Heart right ventricle (tissue), 16 donors: Measurements from ENCODE around the gene ZBTB39. TPM values are rescaled to one million over a fixed set of nuclear protein-coding genes. Genes with fewer than 3 reads are reported as not detected.

Source experiments
- ATAC-seq, 8 donors: fragments of 200-7000 bp; cut with Tn5 transposase; one replicate each; pipeline ENCODE4 v1.9.1; 2020; ENCODE audit warnings: mild to moderate bottlenecking in 8 of 8, moderate library complexity in 8 of 8, moderate number of reproducible peaks in 1 of 8
- DNase-seq, 2 donors: peaks; one replicate each; pipeline ENCODE4 v3.0.0-alpha.2; 2020
- H3K27ac ChIP-seq, 10 donors: fragments of 200-600 bp; sonication (generic) in 2 of 10; one replicate each; pipeline versions ENCODE4 v1.5.0 to v1.8.0; 2020 to 2022; ENCODE audit warnings: mild to moderate bottlenecking in 3 of 10
- H3K27me3 ChIP-seq, 7 donors: fragments of 200-600 bp; one replicate each; pipeline ENCODE4 v1.8.0; 2021 to 2022; ENCODE audit warnings: mild to moderate bottlenecking in 2 of 7
- H3K36me3 ChIP-seq, 9 donors: fragments of 200-600 bp; sonication (generic) in 1 of 9; one replicate each; pipeline versions ENCODE4 v1.5.0 to v1.8.0; 2020 to 2022; ENCODE audit warnings: mild to moderate bottlenecking in 2 of 9
- H3K4me1 ChIP-seq, 9 donors: fragments of 200-600 bp; sonication (generic) in 1 of 9; one replicate each; pipeline versions ENCODE4 v1.5.0 to v1.8.0; 2020 to 2022; ENCODE audit warnings: mild to moderate bottlenecking in 4 of 9
- H3K4me3 ChIP-seq, 10 donors: fragments of 200-600 bp; sonication (generic) in 2 of 10; one replicate each; pipeline versions ENCODE4 v1.5.0 to v1.8.0; 2020 to 2022; ENCODE audit warnings: mild to moderate bottlenecking in 7 of 10, moderate library complexity in 2 of 10
- H3K9me3 ChIP-seq, 11 donors: fragments of 200-600 bp in 10 of 11; sonication (generic) in 2 of 11; one replicate each; pipeline versions ENCODE4 v1.5.0 to v1.8.0; 2013 to 2022; ENCODE audit warnings: mild to moderate bottlenecking in 2 of 11, control low read depth in 1 of 11, moderate library complexity in 1 of 11
- CTCF ChIP-seq, 9 donors: fragments of 200-600 bp; sonication (generic) in 2 of 9; IDR thresholded peaks; one replicate each; pipeline versions ENCODE4 v1.5.0 to v1.8.0; 2021 to 2022; ENCODE audit warnings: antibody characterized with exemption in 9 of 9, mild to moderate bottlenecking in 5 of 9, moderate library complexity in 1 of 9
- WGBS, 2 donors: extraction: QIAGEN DNeasy Blood & Tissue Kit; methylation state at CpG; one replicate each; pipeline ENCODE4 v1.1.7; 2013; ENCODE audit warnings: inconsistent platforms in 1 of 2; 5-methylcytosine and 5-hydroxymethylcytosine counted together
- intact Hi-C, 10 donors: fragments of 100-400 bp; cut with DNase I; formaldehyde crosslinking; loops; one replicate each; pipeline versions ENCODE4 v1.11.1 to v1.14.2; 2022
- polyA plus RNA-seq, 2 donors: library from polyadenylated mRNA; stranded (reverse); fragments of 200-250 nt; gene quantifications; one replicate each; pipeline ENCODE4 v1.2.3, GENCODE V29; 2013
- total RNA-seq, 10 donors: library from RNA; stranded (reverse); fragmentation: NEBNext Ultra II Directional in 3 of 10; extraction: Animal tissue kit (Norgen Biotek cat#: 25700) in 3 of 10; gene quantifications; one replicate each; pipeline versions ENCODE4 v1.2.1 to v1.2.4, GENCODE V29; 2021 to 2023
- donor health status: Arrhythmogenic right ventricular cardiomyopathy.
- donor health status: ischemic (EF 13 %, LVEDD 7.1; RV severe dilation, severe dysfunction).
- donor health status: healthy with polysubstance abuse.
- donor health status: DM: no; HTN: yes; CAD: no.
- donor health status: DM: no; HTN: no; CAD: no.
- donor health status: ischemic (EF 25% LVEDD 6.9; RV normal size, moderate dysfunction).
- donor health status: ischemic (EF 25% LVEDD 5.7; RV mildly dilated, moderate dysfunction).
- donor health status: healthy.
- donor health status: DM: yes; HTN: yes; CAD: no.
- donor health status: Ischemic cardiomyopathy.
- donor health status: ischemic (EF 35%, LVEDD 5.7; RV mildly dilated, moderate dysfunction).
- donor health status: nonischemic (EF 11% LVEDD 7.7; RV severe dilation, severe dysfunction).
- donor health status: DM: yes; HTN: yes; CAD: no.
- donor health status: PGD.
- donor health status: ischemic (EF 29% LVEDD 5.4; RV normal size, mild dysfunction).
- donor health status: nonischemic (EF 23%, LVEDD 6.1; RV moderate dilation, normal function).

The ZBTB39 gene
- total and polyA plus RNA-seq, 12 donors, result 1.2 to 4.3 (median 3.4) TPM

GRCh38 chr12:56990648-56991318 lies 15.6 kb downstream of the ZBTB39 start:
- 48 to 51% methylated on average over 7 of the region's 7 CpGs for WGBS, 2 donors
- H3K36me3 ChIP-seq, result peaks cover 0 to 8% (median 0%) of the 10 kb centered on the region in 9 donors
- no peak overlapping the region for H3K4me3 ChIP-seq
- ATAC-seq (peak in 2 of 8 donors; percentile 10), DNase-seq (no peak)
- peaks cover 2 to 46% (median 36%) of the 10 kb centered on the region in 9 donors for H3K4me1 ChIP-seq
- no peaks in the 10 kb centered on the region for H3K27me3 ChIP-seq
- H3K9me3 ChIP-seq, result no peaks in the 10 kb centered on the region
- intact Hi-C loops, result loop anchor here in 1 of 10 donors (5.0 kb wide), 1 partner anchor 153 kb away; no protein-coding TSS in a partner anchor
- no peak for TF ChIP-seq CTCF (IDR thresholded peaks at IDR 0.05)
- peak overlapping the region in 6 of 10 donors; percentile 17 to 72 (median 46) for H3K27ac ChIP-seq

- H3K27me3 ChIP-seq, result no peaks in the 10 kb centered on the region
- H3K9me3 ChIP-seq, result no peaks in the 10 kb centered on the region
- DNase-seq (no peak), ATAC-seq (no peak)
- intact Hi-C loops, result loop anchor here in 8 of 10 donors (2.0 to 10.0 kb wide), 6 partner anchors 148 to 233 kb away; partner anchors contain the start of gene HSD17B6 (in 4 of the 8)
- H3K36me3 ChIP-seq, result peaks cover 0 to under 1% (median 0%) of the 10 kb centered on the region in 9 donors
- peaks cover 2 to 46% (median 36%) of the 10 kb centered on the region in 9 donors for H3K4me1 ChIP-seq
- H3K4me3 ChIP-seq, result no peak overlapping the region
- no peak for TF ChIP-seq CTCF (IDR thresholded peaks at IDR 0.05)
- 66 to 73% methylated on average over 7 of the region's 7 CpGs for WGBS, 2 donors
- peak overlapping the region in 1 of 10 donors; percentile 45 for H3K27ac ChIP-seq
These were observed 16.3 kb downstream of the ZBTB39 start for GRCh38 chr12:56989861-56990610.

- Histone ChIP-seq H3K27ac (peak overlapping the region in 5 of 10 donors; percentile 26 to 65 (median 41)), H3K4me1 (peaks cover 2 to 46% (median 36%) of the 10 kb centered on the region in 9 donors), H3K36me3 (no peaks in the 10 kb centered on the region), H3K9me3 (no peaks in the 10 kb centered on the region), H3K4me3 (no peak overlapping the region), H3K27me3 (no peaks in the 10 kb centered on the region)
- ATAC-seq (peak; percentile 65 to 87 (median 83)), DNase-seq (peak; percentile 41 to 57)
- no peak for TF ChIP-seq CTCF (IDR thresholded peaks at IDR 0.05)
- WGBS, 2 donors, result 14 to 15% methylated on average over 5 of the region's 5 CpGs
- intact Hi-C loops, result loop anchor here in 9 of 10 donors (1.0 to 10.0 kb wide), 7 partner anchors 146 to 231 kb away; partner anchors contain the start of gene HSD17B6 (in 5 of the 9)
These were observed 18.1 kb downstream of the ZBTB39 start for GRCh38 chr12:56988207-56988739.

- Histone ChIP-seq H3K4me3 (peak overlapping the region in 2 of 10 donors; percentile 6 to 20), H3K27ac (peak overlapping the region in 4 of 10 donors; percentile 40 to 65 (median 43)), H3K36me3 (no peaks in the 10 kb centered on the region), H3K9me3 (no peaks in the 10 kb centered on the region), H3K27me3 (no peaks in the 10 kb centered on the region), H3K4me1 (peaks cover 2 to 46% (median 36%) of the 10 kb centered on the region in 9 donors)
- 24% methylated on average over 11 of the region's 11 CpGs for WGBS, 2 donors
- peak; percentile 72 to 92 (median 84) for ATAC-seq
- DNase-seq, result peak; percentile 75 to 81
- intact Hi-C loops, result loop anchor here (1.0 to 10.0 kb wide), 7 partner anchors 145 to 230 kb away; partner anchors contain the start of gene HSD17B6 (in 6 of the 10)
- TF ChIP-seq CTCF (IDR thresholded peaks at IDR 0.05), result peak; percentile 81 to 94 (median 91)
These were observed 18.7 kb downstream of the ZBTB39 start for GRCh38 chr12:56987551-56988053.
